A549 (cell line): ENCODE measurements around the gene CDH4. TPM values are rescaled to one million over a fixed set of nuclear protein-coding genes. Genes with fewer than 3 reads are reported as not detected.

Experiments
- ATAC-seq, 2 experiments: fragments of 200-7000 bp in 1 of 2; fragments of >200 bp in 1 of 2; cut with Nextera tagmentation in 1 of 2; cut with Tn5 transposase in 1 of 2; 3 replicates each; pipeline versions ENCODE4 v1.8.0 to v1.9.1; 2018 to 2020; ENCODE audit warnings: mild to moderate bottlenecking in 1 of 2, moderate library complexity in 1 of 2
- CTCF ChIA-PET: fragments of 300-600 bp; sonication (Branson Sonifier 250); formaldehyde crosslinking; extraction: SDS; loops from one replicate; lab custom pipeline; 2021; ENCODE audit warnings: antibody characterized with exemption, inconsistent platforms; lab: Yijun Ruan, JAX
- POLR2A ChIA-PET: fragments of 350-600 bp; formaldehyde crosslinking; extraction: SDS; loops from one replicate; lab custom pipeline; 2021; ENCODE audit warnings: antibody characterized with exemption, inconsistent platforms; lab: Yijun Ruan, JAX
- DNase-seq, 2 experiments: peaks; one replicate each; pipeline versions ENCODE4 v3.0.0 to v3.0.0-alpha.2; 2011 to 2016; ENCODE audit warnings: low read depth in 1 of 2, low spot score in 1 of 2
- FAIRE-seq: peaks from 2 replicates; lab custom pipeline; 2011; peaks lifted over from hg19 to GRCh38; lab: Jason Lieb, UNC
- H3K27ac ChIP-seq, 2 experiments: fragments of >200 bp; sonication (Bioruptor Twin); formaldehyde crosslinking; 3 replicates each; pipeline ENCODE4 v1.5.1; 2016 to 2017
- H3K4me1 ChIP-seq: fragments of >200 bp; sonication (Bioruptor Twin); formaldehyde crosslinking; 3 replicates; pipeline ENCODE4 v1.6.1; 2016
- H3K4me2 ChIP-seq: fragments of >200 bp; sonication (Bioruptor Twin); formaldehyde crosslinking; 3 replicates; pipeline ENCODE4 v1.6.1; 2016
- H3K4me3 ChIP-seq: fragments of >200 bp; sonication (Bioruptor Twin); formaldehyde crosslinking; 3 replicates; pipeline ENCODE4 v1.5.1; 2016
- H3K9me3 ChIP-seq: fragments of >200 bp; sonication (Bioruptor Twin); formaldehyde crosslinking; 3 replicates; pipeline ENCODE4 v1.6.1; 2016
- BHLHE40 ChIP-seq: IDR thresholded peaks from 2 replicates; pipeline ENCODE4 v1.6.1; 2012; ENCODE audit warnings: low read depth, low read length, inconsistent platforms
- CBX2 ChIP-seq: fragments of 200-600 bp; sonication (generic); IDR thresholded peaks from 2 replicates; pipeline ENCODE4 v1.6.1; 2016; ENCODE audit warnings: low read depth, mild to moderate bottlenecking, borderline replicate concordance
- CEBPB ChIP-seq, 2 experiments: fragments of >200 bp in 1 of 2; sonication (Bioruptor Twin) in 1 of 2; formaldehyde crosslinking in 1 of 2; IDR thresholded peaks; 2 replicates each; pipeline ENCODE4 v1.6.1; 2012 to 2016
- E2F6 ChIP-seq: IDR thresholded peaks from 2 replicates; pipeline ENCODE4 v1.6.1; 2012; ENCODE audit warnings: low read depth, borderline replicate concordance
- EHF ChIP-seq: fragments of 250-450 bp; sonication (Bioruptor Pico); IDR thresholded peaks from 2 replicates; pipeline ENCODE4 v1.5.0; 2020; ENCODE audit warnings: mild to moderate bottlenecking
- EHMT2 ChIP-seq: fragments of 200-600 bp; sonication (generic); IDR thresholded peaks from 2 replicates; pipeline ENCODE4 v1.6.1; 2016; ENCODE audit warnings: antibody characterized with exemption, low read depth, mild to moderate bottlenecking, moderate library complexity
- FOSL2 ChIP-seq, 2 experiments: fragments of 450-650 bp in 1 of 2; fragments of >200 bp in 1 of 2; sonication (Bioruptor Twin) in 1 of 2; formaldehyde crosslinking; IDR thresholded peaks; 2 replicates each; pipeline versions ENCODE4 v1.5.0 to v1.6.1; 2016 to 2020; ENCODE audit warnings: mild to moderate bottlenecking in 1 of 2, moderate library complexity in 1 of 2
- FOXS1 ChIP-seq: fragments of 250-450 bp; sonication (Bioruptor Pico); IDR thresholded peaks from 2 replicates; pipeline ENCODE4 v1.5.0; 2020; ENCODE audit warnings: mild to moderate bottlenecking, moderate library complexity
- GATA3 ChIP-seq: IDR thresholded peaks from 2 replicates; pipeline ENCODE4 v1.6.1; 2012; ENCODE audit warnings: borderline replicate concordance
- HEYL ChIP-seq: fragments of 250-450 bp; sonication (Bioruptor Pico); IDR thresholded peaks from 2 replicates; pipeline ENCODE4 v1.8.0; 2021; ENCODE audit warnings: mild to moderate bottlenecking, moderate library complexity
- HOXA7 ChIP-seq: fragments of 250-450 bp; sonication (Bioruptor Pico); IDR thresholded peaks from 2 replicates; pipeline ENCODE4 v1.5.0; 2020; ENCODE audit warnings: mild to moderate bottlenecking, moderate library complexity
- HOXB13 ChIP-seq: fragments of 250-450 bp; sonication (Bioruptor Pico); IDR thresholded peaks from 2 replicates; pipeline ENCODE4 v1.5.0; 2020; ENCODE audit warnings: low read depth, mild to moderate bottlenecking, moderate library complexity
- HOXB5 ChIP-seq: fragments of 250-450 bp; sonication (Bioruptor Pico); IDR thresholded peaks from 2 replicates; pipeline ENCODE4 v1.5.0; 2020; ENCODE audit warnings: mild to moderate bottlenecking, moderate library complexity
- KDM5A ChIP-seq: fragments of 200-600 bp; sonication (generic); IDR thresholded peaks from 2 replicates; pipeline ENCODE4 v1.6.1; 2016; ENCODE audit warnings: antibody characterized with exemption, mild to moderate bottlenecking
- MAFK ChIP-seq: fragments of 450-650 bp; IDR thresholded peaks from 2 replicates; pipeline ENCODE4 v1.6.1; 2014; ENCODE audit not compliant: partially characterized antibody
- MAZ ChIP-seq: fragments of 150-350 bp; IDR thresholded peaks from 2 replicates; pipeline ENCODE4 v1.6.1; 2014; ENCODE audit warnings: antibody characterized with exemption, low read depth, low read length, borderline replicate concordance
- NPAS2 ChIP-seq: fragments of 250-450 bp; sonication (Bioruptor Pico); IDR thresholded peaks from 2 replicates; pipeline ENCODE4 v1.8.0; 2022; ENCODE audit warnings: mild to moderate bottlenecking, moderate library complexity, borderline replicate concordance
- POLR2A ChIP-seq: IDR thresholded peaks from 2 replicates; pipeline ENCODE4 v1.6.1; 2012; ENCODE audit warnings: mild to moderate bottlenecking, low read length
- RARB ChIP-seq: fragments of 250-450 bp; sonication (Bioruptor Pico); IDR thresholded peaks from 2 replicates; pipeline ENCODE4 v1.8.0; 2021; ENCODE audit warnings: mild to moderate bottlenecking, moderate library complexity
- REST ChIP-seq: fragments of 200-600 bp; sonication (generic); IDR thresholded peaks from 2 replicates; pipeline ENCODE4 v1.6.1; 2016; ENCODE audit warnings: antibody characterized with exemption, mild to moderate bottlenecking, moderate library complexity
- RFX5 ChIP-seq: fragments of 450-650 bp; IDR thresholded peaks from 2 replicates; pipeline ENCODE4 v1.7.1; 2014; ENCODE audit warnings: antibody characterized with exemption, mild to moderate bottlenecking, moderate library complexity
- RNF2 ChIP-seq: fragments of 200-600 bp; sonication (generic); IDR thresholded peaks from 2 replicates; pipeline ENCODE4 v1.6.1; 2016; ENCODE audit warnings: low read depth, mild to moderate bottlenecking, antibody characterized with exemption, moderate library complexity, borderline replicate concordance
- SREBF2 ChIP-seq: fragments of 450-650 bp; IDR thresholded peaks from 2 replicates; pipeline ENCODE4 v1.6.1; 2014; ENCODE audit warnings: mild to moderate bottlenecking, moderate library complexity
- TFCP2L1 ChIP-seq: fragments of 250-450 bp; sonication (Bioruptor Pico); IDR thresholded peaks from 2 replicates; pipeline ENCODE4 v1.5.0; 2021; ENCODE audit warnings: mild to moderate bottlenecking
- ZC3H11A ChIP-seq: fragments of 450-650 bp; IDR thresholded peaks from 2 replicates; pipeline ENCODE4 v1.6.1; 2014; ENCODE audit warnings: antibody characterized with exemption, mild to moderate bottlenecking
- ZFP36 ChIP-seq: fragments of 450-650 bp; IDR thresholded peaks from 2 replicates; pipeline ENCODE4 v1.6.1; 2014; ENCODE audit warnings: borderline replicate concordance; ENCODE audit not compliant: partially characterized antibody
- ZNF302 ChIP-seq: fragments of 250-450 bp; sonication (Bioruptor Pico); IDR thresholded peaks from 2 replicates; pipeline ENCODE4 v1.9.0; 2021; ENCODE audit warnings: inconsistent platforms, mild to moderate bottlenecking, moderate library complexity
- WGBS: methylation state at CpG from one replicate; pipeline ENCODE4 v1.1.6; 2017; ENCODE audit errors: missing lambda C conversion rate; 5-methylcytosine and 5-hydroxymethylcytosine counted together
- polyA plus RNA-seq, 4 experiments: library from polyadenylated mRNA; depleted of rRNA in 3 of 4; stranded (reverse); fragments of >200 nt; fragmentation: RNase III in 1 of 4; extraction: RNeasy Plus Mini Kit Qiagen cat#74134 plus additional on column Dnase treatment in 1 of 4; gene quantifications; 2 replicates in 3 of 4; 3 replicates in 1 of 4; pipeline ENCODE4 v1.2.3, GENCODE V29; 2011 to 2017

CDH4 gene
- polyA plus RNA-seq, 2 of the 4 experiments (the other 2 are of a cell fraction): 3.4 to 10.3 TPM

- no peak overlapping the region for H3K27ac ChIP-seq
- H3K4me1 ChIP-seq: no peaks in the 10 kb centered on the region
- ChIA-PET CTCF (no interaction called here), POLR2A (no interaction called here)
- FAIRE-seq (no peak), DNase-seq (no peak), ATAC-seq (no peak)
- WGBS: 78% methylated on average over 5 of the region's 5 CpGs
- no peak for TF ChIP-seq E2F6
- TF ChIP-seq MAFK: no peak
- TF ChIP-seq RARB (CRISPR knock-in tag): no peak
- TF ChIP-seq ZFP36: no peak
- no peak for TF ChIP-seq HOXB13 (CRISPR knock-in tag)
- no peak for TF ChIP-seq MAZ
- TF ChIP-seq EHMT2: no peak
- no peak for TF ChIP-seq BHLHE40
- no peak for TF ChIP-seq POLR2A
- TF ChIP-seq HEYL (CRISPR knock-in tag): no peak
- TF ChIP-seq GATA3: no peak
- TF ChIP-seq, all 56 proteins: peak for 0
- H3K4me2 ChIP-seq: no peak overlapping the region
- no peaks in the 10 kb centered on the region for H3K9me3 ChIP-seq
- no peak overlapping the region for H3K4me3 ChIP-seq
These were observed 88.1 kb downstream of the CDH4 start for GRCh38 chr20:61340157-61340556.

- H3K4me3 ChIP-seq: no peak overlapping the region
- no peak for TF ChIP-seq RFX5
- TF ChIP-seq EHF (CRISPR knock-in tag): no peak
- H3K4me2 ChIP-seq: no peak overlapping the region
- 71% methylated on average over 5 of the region's 5 CpGs for WGBS
- ChIA-PET POLR2A (no interaction called here), CTCF (no interaction called here)
- FAIRE-seq (no peak), ATAC-seq (no peak), DNase-seq (no peak)
- H3K4me1 ChIP-seq: no peaks in the 10 kb centered on the region
- no peaks in the 10 kb centered on the region for H3K9me3 ChIP-seq
- H3K27ac ChIP-seq: no peak overlapping the region
These were observed 89.5 kb downstream of the CDH4 start for GRCh38 chr20:61341605-61342004.

GRCh38 chr20:61343934-61344333 lies 91.9 kb downstream of the CDH4 start:
- CTCF ChIA-PET: no interaction called here
- POLR2A ChIA-PET: no interaction called here

GRCh38 chr20:61345656-61346055 lies 93.6 kb downstream of the CDH4 start:
- no peaks in the 10 kb centered on the region for H3K9me3 ChIP-seq
- no peak overlapping the region for H3K27ac ChIP-seq
- no peak overlapping the region for H3K4me2 ChIP-seq
- ATAC-seq (no peak), FAIRE-seq (no peak), DNase-seq (no peak)
- H3K4me3 ChIP-seq: no peak overlapping the region
- CTCF ChIA-PET: no interaction called here
- WGBS: 79% methylated on average over 8 of the region's 8 CpGs
- TF ChIP-seq REST: peak; percentile 43; the same call in 1 of the 2 replicates
- no peak for TF ChIP-seq CEBPB (IDR thresholded peaks at IDR 0.05)
- POLR2A ChIA-PET: no interaction called here
- H3K4me1 ChIP-seq: no peaks in the 10 kb centered on the region

More at GRCh38 chr20:61343934-61344333, 91.9 kb downstream of the CDH4 start:
- no peak overlapping the region for H3K4me2 ChIP-seq
- no peaks in the 10 kb centered on the region for H3K9me3 ChIP-seq
- ATAC-seq (no peak), DNase-seq (no peak), FAIRE-seq (no peak)
- TF ChIP-seq KDM5A (no peak), FOXS1 (CRISPR knock-in tag) (no peak), TFCP2L1 (CRISPR knock-in tag) (no peak), CBX2 (no peak), HOXA7 (CRISPR knock-in tag) (no peak), FOSL2 (IDR thresholded peaks at IDR 0.05) (no peak), FOSL2 (CRISPR knock-in tag; IDR thresholded peaks at IDR 0.05) (no peak), SREBF2 (no peak), MAFK (no peak), CEBPB (IDR thresholded peaks at IDR 0.05) (no peak), RARB (CRISPR knock-in tag) (no peak), RNF2 (no peak), NPAS2 (no peak), GATA3 (no peak), HOXB5 (CRISPR knock-in tag) (no peak), ZNF302 (no peak), ZC3H11A (no peak)
- H3K4me3 ChIP-seq: no peak overlapping the region
- no peak overlapping the region for H3K27ac ChIP-seq
- H3K4me1 ChIP-seq: no peaks in the 10 kb centered on the region
- WGBS: 85% methylated on average over 9 of the region's 9 CpGs
